HG03097 (cell line): ENCODE measurements around the gene SHISA6.

ENCODE experiments used
- ATAC-seq: cut with Tn5 transposase; IDR thresholded peaks from one replicate; pipeline ENCODE4 v1.9.1; 2021; ENCODE audit not compliant: unreplicated experiment, low FRiP score

Gene SHISA6

GRCh38 chr17:11240841-11241610 lies at the start of gene SHISA6:
Gene SHISA6, plus strand, starts transcription at chr17:11241213.
- ATAC-seq: no peak

GRCh38 chr17:11195801-11196200 lies 45.2 kb upstream of the SHISA6 start:
- ATAC-seq: no peak

GRCh38 chr17:11204991-11205390 lies 36.0 kb upstream of the SHISA6 start:
- ATAC-seq: no peak

- ATAC-seq: no peak
Measured at GRCh38 chr17:11205659-11206058, 35.4 kb upstream of the SHISA6 start.

GRCh38 chr17:11209906-11210305 lies 31.1 kb upstream of the SHISA6 start:
- ATAC-seq: no peak

GRCh38 chr17:11212792-11213191 lies 28.2 kb upstream of the SHISA6 start:
- ATAC-seq: no peak

GRCh38 chr17:11216976-11217375 lies 24.0 kb upstream of the SHISA6 start:
- ATAC-seq: no peak

- ATAC-seq: no peak
Measured at GRCh38 chr17:11221196-11221595, 19.8 kb upstream of the SHISA6 start.

- ATAC-seq: no peak
Measured at GRCh38 chr17:11221721-11222120, 19.3 kb upstream of the SHISA6 start.

- no peak for ATAC-seq
Measured at GRCh38 chr17:11238705-11239104, 2.3 kb upstream of the SHISA6 start.

GRCh38 chr17:11239379-11239970 lies 1.5 kb upstream of the SHISA6 start:
- no peak for ATAC-seq

- no peak for ATAC-seq
Measured at GRCh38 chr17:11240041-11240840, 772 bp upstream of the SHISA6 start.

GRCh38 chr17:11241611-11242226 lies 706 bp downstream of the SHISA6 start:
- no peak for ATAC-seq

- ATAC-seq: no peak
Measured at GRCh38 chr17:11242411-11242810, 1.4 kb downstream of the SHISA6 start.

GRCh38 chr17:11244776-11245175 lies 3.8 kb downstream of the SHISA6 start:
- ATAC-seq: no peak

- no peak for ATAC-seq
Measured at GRCh38 chr17:11245187-11245586, 4.2 kb downstream of the SHISA6 start.

- no peak for ATAC-seq
Measured at GRCh38 chr17:11245791-11246190, 4.8 kb downstream of the SHISA6 start.

- ATAC-seq: no peak
Measured at GRCh38 chr17:11250161-11250560, 9.1 kb downstream of the SHISA6 start.

- ATAC-seq: no peak
Measured at GRCh38 chr17:11251561-11252107, 10.6 kb downstream of the SHISA6 start.

- ATAC-seq: no peak
Measured at GRCh38 chr17:11252146-11252545, 11.1 kb downstream of the SHISA6 start.

- no peak for ATAC-seq
Measured at GRCh38 chr17:11256877-11257276, 15.9 kb downstream of the SHISA6 start.
